IPS DF 6.9 (cell line): Measurements from ENCODE around the gene RASL10A.
"Not testable (repeated sequence)": the region's sequence is repeated elsewhere in the genome, so short reads cannot be mapped to it uniquely, and the experiment has no call there.

ENCODE experiments used
- DNase-seq: peaks from one replicate; pipeline ENCODE4 v3.0.0-alpha.2; 2013; ENCODE audit warnings: low read depth, low spot score
- H3K27ac ChIP-seq: one replicate; pipeline ENCODE4 v1.5.1; 2013; ENCODE audit warnings: low read length, control low read depth
- H3K27me3 ChIP-seq: 2 replicates; pipeline ENCODE4 v1.6.1; 2013; ENCODE audit warnings: mild to moderate bottlenecking, low read length; ENCODE audit not compliant: control insufficient read depth, insufficient read depth
- H3K36me3 ChIP-seq: 2 replicates; pipeline ENCODE4 v1.6.1; 2013; ENCODE audit warnings: low read length; ENCODE audit not compliant: control insufficient read depth, insufficient read depth
- H3K4me1 ChIP-seq: 2 replicates; pipeline ENCODE4 v1.6.1; 2013; ENCODE audit warnings: low read length; ENCODE audit not compliant: control insufficient read depth, insufficient read depth
- H3K4me3 ChIP-seq: 2 replicates; pipeline ENCODE4 v1.5.1; 2013; ENCODE audit warnings: mild to moderate bottlenecking, low read length
- H3K9me3 ChIP-seq: 2 replicates; pipeline ENCODE4 v1.6.1; 2013; ENCODE audit warnings: low read length, inconsistent platforms; ENCODE audit not compliant: control insufficient read depth, insufficient read depth
- WGBS: extraction: QIAGEN DNeasy Blood & Tissue Kit; methylation state at CpG from one replicate; pipeline ENCODE4 v1.1.7; 2013; ENCODE audit warnings: mixed read lengths, missing lambda C conversion rate; ENCODE audit not compliant: insufficient read length, insufficient coverage; 5-methylcytosine and 5-hydroxymethylcytosine counted together

The RASL10A gene

DNA sequence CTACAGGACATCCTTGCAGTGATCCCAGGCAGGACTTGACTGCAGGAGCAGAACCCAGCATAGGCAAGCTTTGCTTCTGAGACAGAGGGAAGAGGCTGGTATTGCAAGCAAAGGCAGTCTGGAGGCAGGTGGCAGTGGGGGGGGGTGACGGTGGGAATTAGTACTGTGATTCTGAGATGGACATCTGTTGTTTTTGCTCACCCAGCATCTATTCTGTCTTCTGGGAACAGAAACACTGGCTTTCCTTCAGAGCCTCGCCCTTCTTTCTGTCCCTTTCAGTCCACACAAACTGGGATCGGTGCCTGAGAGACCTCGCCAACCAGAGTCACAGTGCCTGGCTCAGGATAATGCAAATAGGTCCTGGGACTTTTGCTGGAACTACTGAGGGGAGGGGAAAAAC is 31.2 kb upstream of the RASL10A start:
- DNase-seq, result no peak
- Histone ChIP-seq H3K9me3 (no peaks in the 10 kb centered on the region), H3K4me1 (no peaks in the 10 kb centered on the region), H3K27ac (no peak overlapping the region), H3K4me3 (no peak overlapping the region), H3K27me3 (no peaks in the 10 kb centered on the region), H3K36me3 (peaks cover 33% of the 10 kb centered on the region; the same call in 1 of the 2 replicates)
- no CpG with 5 or more reads among the region's 4 CpGs for WGBS

- no peaks in the 10 kb centered on the region for H3K27me3 ChIP-seq
- DNase-seq, result no peak
- H3K4me1 ChIP-seq, result no peaks in the 10 kb centered on the region
- H3K9me3 ChIP-seq, result no peaks in the 10 kb centered on the region
- no peak overlapping the region for H3K4me3 ChIP-seq
- peaks cover 31% of the 10 kb centered on the region for H3K36me3 ChIP-seq
- no peak overlapping the region for H3K27ac ChIP-seq
Observed at GRCh38 chr22:29345932-29346331, 30.4 kb upstream of the RASL10A start.

- H3K4me1 ChIP-seq, result not testable (repeated sequence)
Observed at GRCh38 chr22:29344889-29345288, 29.4 kb upstream of the RASL10A start.

GRCh38 chr22:29344137-29344536 is 28.6 kb upstream of the RASL10A start:
- WGBS, result no CpG with 5 or more reads among the region's 5 CpGs
- Histone ChIP-seq H3K36me3 (peaks cover 29% of the 10 kb centered on the region), H3K27me3 (no peaks in the 10 kb centered on the region), H3K4me3 (no peak overlapping the region), H3K27ac (no peak overlapping the region), H3K9me3 (no peaks in the 10 kb centered on the region), H3K4me1 (no peaks in the 10 kb centered on the region)
- no peak for DNase-seq

More at GRCh38 chr22:29344889-29345288, 29.4 kb upstream of the RASL10A start:
- H3K9me3 ChIP-seq, H3K27me3 ChIP-seq, DNase-seq, H3K27ac ChIP-seq, H3K4me3 ChIP-seq: not testable (repeated sequence)
- no CpG with 5 or more reads among the region's 5 CpGs for WGBS
- peaks cover 31% of the 10 kb centered on the region for H3K36me3 ChIP-seq

DNA sequence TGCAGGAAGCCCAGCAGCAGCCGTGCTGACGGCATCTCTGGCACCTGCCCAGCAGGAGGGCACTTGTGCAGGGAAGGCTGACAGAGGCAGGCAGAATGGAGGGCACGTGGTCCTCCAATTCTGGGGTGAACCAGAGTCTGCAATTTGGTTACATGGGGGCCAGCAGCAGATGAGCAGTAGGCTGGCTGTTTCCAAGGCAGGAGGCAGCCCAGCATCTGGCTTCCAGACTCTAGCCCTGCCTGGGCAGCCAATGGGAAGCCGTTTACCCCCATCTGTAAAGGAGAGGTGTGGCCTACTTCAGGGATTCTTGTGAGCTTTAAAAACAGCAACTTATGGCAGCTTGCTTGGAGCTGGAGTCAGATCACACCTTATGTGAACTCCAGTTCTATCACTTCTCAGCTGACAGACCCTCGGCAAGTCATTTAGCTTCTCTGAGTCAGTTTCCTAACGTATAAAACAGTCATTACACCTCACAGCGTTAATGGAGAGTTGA is 27.9 kb upstream of the RASL10A start:
- peaks cover 32% of the 10 kb centered on the region for H3K36me3 ChIP-seq
- no peak overlapping the region for H3K4me3 ChIP-seq
- H3K27me3 ChIP-seq, result no peaks in the 10 kb centered on the region
- no peak overlapping the region for H3K27ac ChIP-seq
- no CpG with 5 or more reads among the region's 7 CpGs for WGBS
- no peaks in the 10 kb centered on the region for H3K9me3 ChIP-seq
- H3K4me1 ChIP-seq, result no peaks in the 10 kb centered on the region
- DNase-seq, result no peak

DNA sequence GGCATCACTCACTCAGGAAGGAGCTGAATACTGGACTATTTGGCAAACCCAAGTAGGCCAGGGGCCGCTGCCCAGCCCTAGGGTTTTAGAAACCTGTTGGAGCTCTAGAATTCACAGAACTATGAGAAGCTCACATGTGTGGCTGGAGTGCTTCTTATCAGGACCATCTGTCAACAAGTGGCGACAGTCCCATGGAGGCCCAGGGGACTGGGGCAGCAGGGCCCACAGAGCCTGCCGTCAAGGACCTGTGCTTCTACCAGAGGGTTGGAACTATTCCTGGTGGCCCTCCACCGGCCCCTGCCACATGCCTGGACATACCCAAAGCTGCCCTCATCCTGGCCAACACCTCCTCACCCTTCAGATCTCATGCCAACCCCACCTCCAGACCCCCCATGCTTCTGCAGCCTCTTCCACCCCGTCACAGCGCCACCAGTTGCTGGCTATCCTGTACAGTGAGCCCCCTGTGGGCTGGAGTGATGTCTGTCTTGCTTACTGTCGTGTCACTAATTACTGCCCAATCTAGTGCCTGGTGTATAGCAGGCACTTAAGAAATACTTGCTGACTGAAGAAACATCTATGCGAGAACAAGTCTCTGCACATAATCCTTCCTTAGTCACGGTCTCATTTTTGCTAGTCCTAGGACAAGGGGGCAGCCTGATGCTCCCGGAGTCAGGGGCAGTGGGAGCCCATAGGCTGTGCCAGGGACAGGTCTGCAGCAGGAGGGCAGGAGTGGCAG is 27.2 kb upstream of the RASL10A start:
- H3K36me3 ChIP-seq, result peaks cover 32% of the 10 kb centered on the region
- no CpG with 5 or more reads among the region's 10 CpGs for WGBS
- no peak overlapping the region for H3K4me3 ChIP-seq
- no peaks in the 10 kb centered on the region for H3K9me3 ChIP-seq
- no peak overlapping the region for H3K27ac ChIP-seq
- no peaks in the 10 kb centered on the region for H3K4me1 ChIP-seq
- DNase-seq, result no peak
- H3K27me3 ChIP-seq, result no peaks in the 10 kb centered on the region

DNA sequence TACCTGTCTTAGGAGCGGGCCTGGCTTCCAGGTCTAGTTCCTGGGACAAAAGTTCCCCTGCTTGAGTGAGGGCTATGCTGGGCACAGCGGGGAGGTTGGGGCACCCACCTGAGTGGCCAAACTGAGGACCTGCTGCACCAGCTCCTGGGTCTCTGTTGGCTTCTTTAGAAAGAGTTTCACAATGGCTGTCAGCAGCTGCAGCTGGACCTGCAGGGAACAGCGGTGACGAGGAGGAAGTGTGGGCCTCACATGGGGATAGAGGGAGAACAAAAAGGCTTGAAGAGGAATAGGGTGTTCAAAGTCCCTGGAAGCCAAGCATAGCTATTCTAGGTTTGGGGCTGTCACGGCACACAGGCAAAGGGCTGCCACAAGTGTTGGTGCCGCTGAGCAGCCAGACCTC is 26.7 kb upstream of the RASL10A start:
- WGBS, result no CpG with 5 or more reads among the region's 6 CpGs
- H3K36me3 ChIP-seq, result peaks cover 29% of the 10 kb centered on the region

GRCh38 chr22:29341849-29342127 is 26.3 kb upstream of the RASL10A start:
- H3K27ac ChIP-seq, result no peak overlapping the region
- no peak overlapping the region for H3K4me3 ChIP-seq
- H3K27me3 ChIP-seq, result no peaks in the 10 kb centered on the region
- H3K36me3 ChIP-seq, result peaks cover 29% of the 10 kb centered on the region
- no CpG with 5 or more reads among the region's 2 CpGs for WGBS
- no peak for DNase-seq
- no peaks in the 10 kb centered on the region for H3K9me3 ChIP-seq
- H3K4me1 ChIP-seq, result no peaks in the 10 kb centered on the region

More for the DNA sequence above, 26.7 kb upstream of the RASL10A start:
- Histone ChIP-seq H3K4me1 (no peaks in the 10 kb centered on the region), H3K4me3 (no peak overlapping the region), H3K9me3 (no peaks in the 10 kb centered on the region), H3K27ac (no peak overlapping the region), H3K27me3 (no peaks in the 10 kb centered on the region)
- no peak for DNase-seq

DNA sequence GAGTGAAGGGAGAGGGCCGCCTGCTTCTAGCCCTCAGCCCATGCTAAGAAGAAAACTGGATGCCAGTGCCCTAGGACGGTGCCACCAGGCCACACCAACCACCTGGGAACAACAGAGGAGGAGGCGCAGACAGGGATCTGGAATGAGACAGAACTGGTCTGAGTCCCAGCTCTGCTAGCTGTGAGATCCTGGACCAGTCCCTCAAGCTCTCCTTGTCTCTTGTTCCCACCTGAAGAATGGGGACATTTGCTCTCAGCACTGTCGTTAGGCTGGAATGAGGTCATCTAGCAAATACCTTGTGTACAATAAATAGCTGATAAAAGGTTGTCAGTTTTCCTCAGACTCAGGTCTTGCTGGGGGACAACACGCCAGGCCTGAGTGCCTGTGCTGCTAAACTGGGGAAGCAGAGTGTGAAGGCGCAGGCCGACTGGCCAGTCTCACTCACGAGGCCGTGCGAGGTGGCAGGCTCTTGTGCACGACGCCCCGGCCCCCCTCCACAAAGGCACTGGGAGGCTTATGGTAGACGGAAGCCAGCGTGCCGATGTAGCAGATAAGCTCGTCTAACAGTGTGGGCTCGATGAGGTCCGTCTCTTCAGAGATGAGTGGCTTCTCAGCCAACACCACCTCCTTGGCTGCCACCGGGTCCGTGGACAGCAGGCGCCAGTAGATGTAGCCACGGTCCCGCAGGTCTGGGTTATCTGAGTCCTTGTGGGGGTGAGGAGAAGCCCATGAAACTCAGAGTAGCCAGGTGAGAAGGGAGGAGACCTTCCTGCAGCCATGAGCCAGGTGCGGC is 25.8 kb upstream of the RASL10A start:
- Histone ChIP-seq H3K36me3 (peaks cover 30% of the 10 kb centered on the region), H3K27me3 (no peaks in the 10 kb centered on the region), H3K27ac (no peak overlapping the region), H3K9me3 (no peaks in the 10 kb centered on the region), H3K4me1 (no peaks in the 10 kb centered on the region), H3K4me3 (no peak overlapping the region)
- DNase-seq, result no peak
- no CpG with 5 or more reads among the region's 25 CpGs for WGBS

DNA sequence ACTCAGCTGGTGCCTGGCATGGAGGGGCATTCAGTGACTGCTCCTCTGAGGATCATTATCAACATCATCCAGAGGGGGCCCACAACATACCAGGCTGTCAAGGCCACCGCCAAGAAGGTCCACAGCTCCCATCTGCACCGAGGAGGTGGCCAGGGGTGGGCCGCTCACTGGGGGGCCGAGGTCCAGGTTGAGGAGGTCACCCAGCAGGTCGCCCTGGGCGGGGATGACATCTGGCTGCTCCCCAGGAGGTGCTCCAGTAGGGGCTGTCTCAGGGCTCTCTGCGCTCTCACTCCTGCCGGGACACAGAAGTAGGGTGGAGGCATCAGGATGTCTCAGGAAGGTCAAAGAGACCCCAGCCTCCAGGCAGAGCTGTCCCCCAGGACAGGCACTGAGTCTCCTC is 25.1 kb upstream of the RASL10A start:
- Histone ChIP-seq H3K4me3 (no peak overlapping the region), H3K9me3 (no peaks in the 10 kb centered on the region), H3K27me3 (no peaks in the 10 kb centered on the region), H3K4me1 (no peaks in the 10 kb centered on the region), H3K27ac (no peak overlapping the region), H3K36me3 (peaks cover 35% of the 10 kb centered on the region)
- WGBS, result no CpG with 5 or more reads among the region's 8 CpGs
- no peak for DNase-seq
